Heart left ventricle (tissue), 16 donors: ENCODE data around the gene ZNF821. TPM values are rescaled to one million over a fixed set of nuclear protein-coding genes. Genes with fewer than 3 reads are reported as not detected.

Experiments
- ATAC-seq, 4 donors: fragments of 200-7000 bp; cut with Tn5 transposase; one replicate each; pipeline ENCODE4 v1.9.1; 2020 to 2022; ENCODE audit warnings: moderate library complexity in 4 of 4, mild to moderate bottlenecking in 3 of 4, moderate number of reproducible peaks in 1 of 4
- DNase-seq, 5 donors: peaks; one replicate each; pipeline ENCODE4 v3.0.0-alpha.2; 2020
- H3K27ac ChIP-seq, 12 donors: fragments of 200-600 bp; sonication (generic) in 4 of 12; one replicate each; pipeline versions ENCODE4 v1.5.0 to v1.8.0; 2016 to 2022; ENCODE audit warnings: mild to moderate bottlenecking in 2 of 12
- H3K27me3 ChIP-seq, 9 donors: fragments of 200-600 bp; sonication (generic) in 2 of 9; one replicate each; pipeline versions ENCODE4 v1.5.1 to v1.8.0; 2016 to 2022; ENCODE audit warnings: mild to moderate bottlenecking in 3 of 9
- H3K36me3 ChIP-seq, 9 donors: fragments of 200-600 bp; sonication (generic) in 2 of 9; one replicate each; pipeline versions ENCODE4 v1.5.0 to v1.8.0; 2018 to 2022; ENCODE audit warnings: mild to moderate bottlenecking in 2 of 9
- H3K4me1 ChIP-seq, 12 donors: fragments of 200-600 bp; sonication (generic) in 4 of 12; one replicate each; pipeline versions ENCODE4 v1.5.0 to v1.8.0; 2016 to 2022; ENCODE audit warnings: mild to moderate bottlenecking in 3 of 12
- H3K4me3 ChIP-seq, 12 donors: fragments of 200-600 bp; sonication (generic) in 4 of 12; one replicate each; pipeline versions ENCODE4 v1.5.0 to v1.8.0; 2017 to 2022; ENCODE audit warnings: mild to moderate bottlenecking in 9 of 12, moderate library complexity in 4 of 12
- H3K9me3 ChIP-seq, 12 donors: fragments of 200-600 bp; sonication (generic) in 4 of 12; one replicate each; pipeline versions ENCODE4 v1.5.0 to v1.8.0; 2016 to 2022; ENCODE audit warnings: mild to moderate bottlenecking in 1 of 12
- CTCF ChIP-seq, 12 donors: fragments of 200-600 bp; sonication (generic) in 4 of 12; IDR thresholded peaks; one replicate each; pipeline versions ENCODE4 v1.5.0 to v1.8.0; 2018 to 2022; ENCODE audit warnings: antibody characterized with exemption in 12 of 12, mild to moderate bottlenecking in 5 of 12
- POLR2A ChIP-seq, 2 donors: fragments of 450-650 bp; IDR thresholded peaks; one replicate each; pipeline ENCODE4 v1.6.1; 2017; ENCODE audit warnings: antibody characterized with exemption in 2 of 2, mild to moderate bottlenecking in 2 of 2, moderate library complexity in 2 of 2
- WGBS, 4 donors: extraction: QIAGEN DNeasy Blood & Tissue Kit in 2 of 4; methylation state at CpG; one replicate each; pipeline versions ENCODE4 v1.1.5 to v1.1.7; 2013 to 2018; 5-methylcytosine and 5-hydroxymethylcytosine counted together
- intact Hi-C, 10 donors: fragments of 100-400 bp; cut with DNase I; formaldehyde crosslinking; loops; one replicate each; pipeline versions ENCODE4 v1.11.1 to v1.14.2; 2022
- polyA plus RNA-seq, 2 donors: library from polyadenylated mRNA; stranded (reverse); fragments of 200-250 nt; gene quantifications; one replicate each; pipeline ENCODE4 v1.2.3, GENCODE V29; 2013
- total RNA-seq, 9 donors: library from RNA; depleted of rRNA in 2 of 9; stranded (reverse); fragments of >200 nt in 2 of 9; fragmentation: NEBNext Ultra II Directional in 3 of 9; extraction: Animal tissue kit (Norgen Biotek cat#: 25700) in 3 of 9; gene quantifications; one replicate each; pipeline versions ENCODE4 v1.1.0 to v1.2.4, GENCODE V29; 2016 to 2023
- donor health status: ischemic (EF 13 %, LVEDD 7.1; RV severe dilation, severe dysfunction).
- donor health status: healthy with polysubstance abuse.
- donor health status: DM: no; HTN: yes; CAD: no.
- donor health status: DM: no; HTN: no; CAD: no.
- donor health status: ischemic (EF 25% LVEDD 6.9; RV normal size, moderate dysfunction).
- donor health status: ischemic (EF 25% LVEDD 5.7; RV mildly dilated, moderate dysfunction).
- donor health status: healthy.
- donor health status: DM: yes; HTN: yes; CAD: no.
- donor health status: ischemic (EF 35%, LVEDD 5.7; RV mildly dilated, moderate dysfunction).
- donor health status: nonischemic (EF 11% LVEDD 7.7; RV severe dilation, severe dysfunction).
- donor health status: DM: yes; HTN: yes; CAD: no.
- donor health status: PGD.
- donor health status: ischemic (EF 29% LVEDD 5.4; RV normal size, mild dysfunction).
- donor health status: nonischemic (EF 23%, LVEDD 6.1; RV moderate dilation, normal function).

ZNF821 gene
- total and polyA plus RNA-seq, 11 donors = 2.3 to 5.7 (median 3.9) TPM

- intact Hi-C loops = loop anchor here in 3 of 10 donors (1.0 to 10.0 kb wide), 3 partner anchors 11 to 201 kb away; partner anchors contain the start of genes AP1G1 (in 2 of the 3), DHX38 (in 1 of the 3) and TXNL4B (in 1 of the 3)
Observed at GRCh38 chr16:71893888-71894228, 9.9 kb upstream of the ZNF821 start.

GRCh38 chr16:71889147-71889546, 5.2 kb upstream of the ZNF821 start:
- intact Hi-C loops = loop anchor here in 1 of 10 donors (10.0 kb wide), 1 partner anchor 84 kb away; the partner anchor contains the start of gene AP1G1
- WGBS, 4 donors = 94 to 99% (median 97%) methylated on average over 3 of the region's 3 CpGs
- H3K36me3 ChIP-seq = no peaks in the 10 kb centered on the region
- H3K4me1 ChIP-seq = peaks cover 0 to 16% (median 4%) of the 10 kb centered on the region in 12 donors
- TF ChIP-seq CTCF (IDR thresholded peaks at IDR 0.05) (no peak), POLR2A (IDR thresholded peaks at IDR 0.05) (no peak)
- no peaks in the 10 kb centered on the region for H3K9me3 ChIP-seq
- ATAC-seq (no peak), DNase-seq (no peak)
- no peaks in the 10 kb centered on the region for H3K27me3 ChIP-seq
- no peak overlapping the region for H3K4me3 ChIP-seq
- no peak overlapping the region for H3K27ac ChIP-seq

More at GRCh38 chr16:71893888-71894228, 9.9 kb upstream of the ZNF821 start:
- H3K4me3 ChIP-seq = peak overlapping the region; percentile 68 to 99 (median 88)
- no peak for ATAC-seq
- WGBS, 4 donors = 34 to 48% (median 44%) methylated on average over 7 of the region's 7 CpGs
- H3K36me3 ChIP-seq = peaks cover 0 to 9% (median 0%) of the 10 kb centered on the region in 9 donors
- TF ChIP-seq CTCF (IDR thresholded peaks at IDR 0.05) (no peak), POLR2A (IDR thresholded peaks at IDR 0.05) (no peak)
- H3K4me1 ChIP-seq = peaks cover 0 to 32% (median 22%) of the 10 kb centered on the region in 12 donors
- DNase-seq = no peak
- no peaks in the 10 kb centered on the region for H3K27me3 ChIP-seq
- H3K27ac ChIP-seq = peak overlapping the region; percentile 87 to 99 (median 98)
- no peaks in the 10 kb centered on the region for H3K9me3 ChIP-seq

GRCh38 chr16:71885261-71885650, 1.3 kb upstream of the ZNF821 start:
- peak overlapping the region in 1 of 12 donors; percentile 88 for H3K27ac ChIP-seq
- no peaks in the 10 kb centered on the region for H3K27me3 ChIP-seq
- H3K4me1 ChIP-seq = peaks cover 0 to 41% (median 11%) of the 10 kb centered on the region in 12 donors
- intact Hi-C loops = loop anchor here in 1 of 10 donors (10.0 kb wide), 1 partner anchor 80 kb away; the partner anchor contains the start of gene AP1G1
- DNase-seq (no peak), ATAC-seq (no peak)
- WGBS, 4 donors = 53 to 63% (median 56%) methylated on average over 4 of the region's 4 CpGs
- H3K36me3 ChIP-seq = peaks cover 0 to 15% (median 8%) of the 10 kb centered on the region in 9 donors
- no peaks in the 10 kb centered on the region for H3K9me3 ChIP-seq
- peak overlapping the region in 4 of 12 donors; percentile 80 to 100 (median 96) for H3K4me3 ChIP-seq
- no peak for TF ChIP-seq CTCF (IDR thresholded peaks at IDR 0.05)

- DNase-seq = peak in 4 of 5 donors; percentile 40 to 60 (median 54)
- TF ChIP-seq CTCF (IDR thresholded peaks at IDR 0.05) (peak in 4 of 12 donors; percentile 32 to 60 (median 46)), POLR2A (IDR thresholded peaks at IDR 0.05) (no peak)
Observed at GRCh38 chr16:71883168-71883848, 674 bp downstream of the ZNF821 start.

More at GRCh38 chr16:71883168-71883848, 674 bp downstream of the ZNF821 start:
- peak overlapping the region; percentile 72 to 96 (median 90) for H3K27ac ChIP-seq
- 0 to 1% (median 1%) methylated on average over 15 to 46 of the region's 46 CpGs for WGBS, 4 donors
- peaks cover 0 to 34% (median 17%) of the 10 kb centered on the region in 9 donors for H3K36me3 ChIP-seq
- H3K9me3 ChIP-seq = no peaks in the 10 kb centered on the region
- intact Hi-C loops = loop anchor here in 9 of 10 donors (1.0 to 10.0 kb wide), 7 partner anchors 11 to 79 kb away; partner anchors contain the start of genes ATXN1L (in 2 of the 9) and AP1G1 (in 1 of the 9)
- ATAC-seq = peak; percentile 9 to 70 (median 56)
- H3K4me1 ChIP-seq = peaks cover 0 to 45% (median 11%) of the 10 kb centered on the region in 12 donors
- no peaks in the 10 kb centered on the region for H3K27me3 ChIP-seq
- H3K4me3 ChIP-seq = peak overlapping the region; percentile 67 to 100 (median 94)
